Adrenal gland (tissue), 12 donors: ENCODE results near the gene GRB10. TPM values are rescaled to one million over a fixed set of nuclear protein-coding genes. Genes with fewer than 3 reads are reported as not detected.

Experiments
- DNase-seq, 7 donors: peaks; one replicate each; pipeline ENCODE4 v3.0.0-alpha.2; 2019 to 2020
- H3K27ac ChIP-seq, 5 donors: fragments of 200-600 bp; sonication (generic) in 4 of 5; 1 replicate in 3 of 5; 2 replicates in 2 of 5; pipeline versions ENCODE4 v1.5.1 to v1.8.0; 2016 to 2020; ENCODE audit warnings: mild to moderate bottlenecking in 1 of 5
- H3K27me3 ChIP-seq: fragments of 200-600 bp; 2 replicates; pipeline ENCODE4 v1.8.0; 2021
- H3K36me3 ChIP-seq, 2 donors: fragments of 200-600 bp; replicated peaks in 1 of 2; 1 replicate in 1 of 2; 2 replicates in 1 of 2; pipeline versions ENCODE4 v1.5.1 to v1.8.0; 2018 to 2022
- H3K4me1 ChIP-seq, 2 donors: fragments of 200-600 bp; replicated peaks in 1 of 2; 1 replicate in 1 of 2; 2 replicates in 1 of 2; pipeline versions ENCODE4 v1.5.1 to v1.8.0; 2018 to 2021
- H3K4me3 ChIP-seq, 4 donors: fragments of 200-600 bp; sonication (generic) in 3 of 4; one replicate each; pipeline ENCODE4 v1.5.1; 2016 to 2018
- H3K9me3 ChIP-seq, 3 donors: fragments of 200-600 bp; sonication (generic) in 1 of 3; replicated peaks in 1 of 3; 1 replicate in 2 of 3; 2 replicates in 1 of 3; pipeline versions ENCODE4 v1.5.1 to v1.8.0; 2016 to 2021
- POLR2A ChIP-seq, 2 donors: fragments of 450-650 bp; IDR thresholded peaks; one replicate each; pipeline ENCODE4 v1.6.1; 2017; ENCODE audit warnings: antibody characterized with exemption in 2 of 2, mild to moderate bottlenecking in 2 of 2, moderate library complexity in 1 of 2
- WGBS, 4 donors: extraction: QIAGEN DNeasy Blood & Tissue Kit in 2 of 4; methylation state at CpG; one replicate each; pipeline versions ENCODE4 v1.1.5 to v1.1.7; 2013 to 2017; 5-methylcytosine and 5-hydroxymethylcytosine counted together
- intact Hi-C, 2 donors: fragments of 100-400 bp; cut with DNase I; formaldehyde crosslinking; loops; one replicate each; pipeline versions ENCODE4 v1.14.1 to v1.15.0; 2022 to 2023
- polyA plus RNA-seq, 3 donors: library from polyadenylated mRNA; stranded (reverse); fragments of 200-250 nt in 2 of 3; fragments of 350-450 nt in 1 of 3; fragmentation: Illumina TruSeq in 1 of 3; extraction: RNeasy Lipid Tissue Mini Kit (QIAGEN cat#74804) in 1 of 3; gene quantifications; one replicate each; pipeline ENCODE4 v1.2.3, GENCODE V29; 2013 to 2014
- total RNA-seq, 9 donors: library from RNA; depleted of rRNA in 4 of 9; stranded (reverse); fragments of >200 nt in 4 of 9; fragments of 120-200 nt in 1 of 9; fragmentation: NEBNext Ultra II Directional in 1 of 9; extraction: Animal tissue kit (Norgen Biotek cat#: 25700) in 1 of 9; gene quantifications; one replicate each; pipeline versions ENCODE4 v1.1.0 to v1.2.4, GENCODE V29; 2013 to 2023
- TF ChIP-seq, protein P1 (sequence below), 6 experiments: fragments of 450-650 bp in 4 of 6; fragments of 200-600 bp in 2 of 6; sonication (generic) in 1 of 6; IDR thresholded peaks; 1 replicate in 5 of 6; 2 replicates in 1 of 6; pipeline versions ENCODE4 v1.5.1 to v1.8.0; 2016 to 2021; ENCODE audit warnings: antibody characterized with exemption in 6 of 6, mild to moderate bottlenecking in 2 of 6, moderate library complexity in 1 of 6
- donor health status: healthy with polysubstance abuse.
- donor health status: Bipolar disorder and iron deficiency.
- donor health status: DM: yes; HTN: yes; CAD: no.
- donor health status: DM: no; HTN: no; CAD: no.
- donor health status: DM: no; HTN: no; CAD: no.
- donor health status: DM: yes; HTN: yes; CAD: no.

Gene GRB10
- total and polyA plus RNA-seq, 12 donors = 33.5 to 158 (median 67.3) TPM

DNA sequence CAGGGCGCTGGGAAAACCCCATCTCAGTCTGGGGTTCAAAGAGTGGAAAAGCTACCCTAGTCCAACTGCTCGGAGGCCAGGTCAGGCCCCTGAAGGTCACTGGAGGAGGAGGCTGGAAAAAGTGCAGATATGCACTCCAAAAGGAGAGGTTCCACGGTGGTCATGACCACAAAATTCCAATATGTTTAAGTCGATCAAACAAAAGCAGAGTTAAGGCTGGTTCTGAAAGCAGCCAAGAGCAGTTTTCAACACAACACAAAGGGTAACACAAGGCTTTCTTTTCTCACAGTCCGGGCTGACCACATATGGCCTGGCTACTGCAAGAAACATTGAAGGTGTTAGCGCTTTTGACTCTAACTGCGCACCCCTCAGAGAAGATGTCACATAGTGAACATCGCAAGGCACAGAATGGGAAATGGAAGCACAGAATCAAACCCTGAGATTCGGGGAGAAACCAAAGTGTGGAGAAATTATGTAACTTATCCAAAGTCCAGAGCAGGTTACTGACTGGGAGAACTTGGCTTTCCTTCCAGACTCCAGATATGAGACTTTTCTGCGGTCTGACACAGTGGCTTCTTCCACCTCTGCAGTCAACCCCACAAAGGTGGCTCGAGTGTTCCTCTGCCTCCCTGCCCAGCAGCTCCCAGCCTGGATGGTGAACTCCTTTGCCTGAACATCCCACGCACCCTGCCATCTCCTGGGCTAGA lies 1.3 kb upstream of the GRB10 start:
- 80 to 90% (median 86%) methylated on average over 12 of the region's 12 CpGs for WGBS, 4 donors
- peaks cover 0 to 39% of the 10 kb centered on the region in 2 donors for H3K4me1 ChIP-seq
- intact Hi-C loops = loop anchor here in 1 of 2 donors (10.0 kb wide), 1 partner anchor 281 kb away; no protein-coding TSS in a partner anchor

DNA sequence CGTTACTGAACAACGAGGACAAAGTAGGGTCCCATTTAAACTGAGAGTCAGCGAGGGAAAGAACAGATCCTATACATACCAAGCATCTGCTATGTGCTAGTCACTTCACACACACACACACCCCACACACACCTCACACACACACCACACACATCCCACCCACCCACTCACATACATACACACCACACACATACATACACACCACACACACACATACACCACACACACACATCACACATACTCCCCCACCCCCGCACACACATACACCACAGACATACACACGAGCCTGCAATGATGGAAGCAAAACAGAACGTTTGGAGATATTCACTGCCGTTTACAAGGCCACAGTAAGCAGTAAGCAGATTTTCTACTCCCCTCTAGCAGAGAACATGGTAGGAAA lies 607 bp upstream of the GRB10 start:
- peak overlapping the region in 1 of 4 donors; percentile 58 for H3K4me3 ChIP-seq
- 39 to 50% (median 47%) methylated on average over 7 of the region's 7 CpGs for WGBS, 4 donors
- intact Hi-C loops = loop anchor here in 1 of 2 donors (10.0 kb wide), 1 partner anchor 281 kb away; no protein-coding TSS in a partner anchor

More for the DNA sequence above, 1.3 kb upstream of the GRB10 start:
- H3K27ac ChIP-seq = no peak overlapping the region
- TF ChIP-seq, protein P1, sequence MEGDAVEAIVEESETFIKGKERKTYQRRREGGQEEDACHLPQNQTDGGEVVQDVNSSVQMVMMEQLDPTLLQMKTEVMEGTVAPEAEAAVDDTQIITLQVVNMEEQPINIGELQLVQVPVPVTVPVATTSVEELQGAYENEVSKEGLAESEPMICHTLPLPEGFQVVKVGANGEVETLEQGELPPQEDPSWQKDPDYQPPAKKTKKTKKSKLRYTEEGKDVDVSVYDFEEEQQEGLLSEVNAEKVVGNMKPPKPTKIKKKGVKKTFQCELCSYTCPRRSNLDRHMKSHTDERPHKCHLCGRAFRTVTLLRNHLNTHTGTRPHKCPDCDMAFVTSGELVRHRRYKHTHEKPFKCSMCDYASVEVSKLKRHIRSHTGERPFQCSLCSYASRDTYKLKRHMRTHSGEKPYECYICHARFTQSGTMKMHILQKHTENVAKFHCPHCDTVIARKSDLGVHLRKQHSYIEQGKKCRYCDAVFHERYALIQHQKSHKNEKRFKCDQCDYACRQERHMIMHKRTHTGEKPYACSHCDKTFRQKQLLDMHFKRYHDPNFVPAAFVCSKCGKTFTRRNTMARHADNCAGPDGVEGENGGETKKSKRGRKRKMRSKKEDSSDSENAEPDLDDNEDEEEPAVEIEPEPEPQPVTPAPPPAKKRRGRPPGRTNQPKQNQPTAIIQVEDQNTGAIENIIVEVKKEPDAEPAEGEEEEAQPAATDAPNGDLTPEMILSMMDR (IDR thresholded peaks at IDR 0.05) = no peak
- no peak for TF ChIP-seq POLR2A (IDR thresholded peaks at IDR 0.05)
- H3K4me3 ChIP-seq = no peak overlapping the region
- no peaks in the 10 kb centered on the region for H3K27me3 ChIP-seq
- H3K36me3 ChIP-seq = no peaks in the 10 kb centered on the region
- H3K9me3 ChIP-seq = no peaks in the 10 kb centered on the region
- DNase-seq = no peak

DNA sequence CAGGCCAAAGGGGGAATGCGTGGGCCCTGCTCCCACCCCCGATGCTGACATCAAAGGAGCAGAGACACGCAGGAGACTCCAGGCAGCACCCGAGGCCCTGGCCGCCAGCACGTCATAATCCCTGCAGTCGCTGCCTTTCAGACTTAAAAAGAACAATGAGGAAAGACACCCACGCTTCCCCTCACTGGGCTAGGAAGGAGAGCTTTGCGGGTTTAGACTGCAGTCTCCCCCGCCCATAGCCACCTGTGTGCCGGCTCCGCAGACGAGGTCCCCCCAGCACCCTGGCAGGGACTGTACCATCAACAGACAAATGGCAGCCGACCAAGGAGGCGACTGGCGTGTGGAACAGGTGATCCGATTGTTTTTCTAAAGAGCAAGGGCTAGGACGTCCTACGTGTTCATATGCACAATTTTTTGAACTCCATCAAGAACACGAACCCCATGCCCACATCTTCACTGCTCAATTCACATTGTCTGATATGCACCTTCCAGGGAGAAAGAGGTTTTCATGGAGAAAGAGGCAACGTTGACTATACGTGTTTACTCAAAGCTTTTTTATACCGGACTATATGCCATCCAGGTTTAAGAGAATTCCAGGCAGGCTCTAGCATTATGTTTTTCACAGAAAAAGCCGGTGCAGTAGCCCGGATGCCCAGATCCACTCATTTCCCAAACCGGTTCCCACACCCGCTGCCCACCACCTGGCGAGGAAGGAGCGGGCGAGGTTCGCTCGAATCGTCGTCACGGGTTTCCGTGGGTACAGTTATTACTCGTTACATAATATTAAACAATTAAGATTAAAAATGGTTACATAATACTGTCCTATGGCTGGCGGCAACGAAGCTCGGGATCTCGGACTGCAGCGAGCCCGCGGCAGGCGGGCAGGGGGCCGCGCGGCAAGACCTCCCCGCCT lies 1.1 kb downstream of the GRB10 start:
- peak in 2 of 7 donors; percentile 15 to 64 for DNase-seq
- no peaks in the 10 kb centered on the region for H3K9me3 ChIP-seq
- WGBS, 4 donors = 64 to 68% (median 66%) methylated on average over 48 to 49 of the region's 49 CpGs
- peaks cover 0 to 45% of the 10 kb centered on the region in 2 donors for H3K4me1 ChIP-seq
- H3K27me3 ChIP-seq = no peaks in the 10 kb centered on the region
- peak overlapping the region in 1 of 4 donors; percentile 58 for H3K4me3 ChIP-seq
- TF ChIP-seq POLR2A (IDR thresholded peaks at IDR 0.05) = no peak
- TF ChIP-seq, protein P1 (IDR thresholded peaks at IDR 0.05) = no peak
- H3K27ac ChIP-seq = peak overlapping the region in 2 of 5 donors; percentile 3 to 69
- intact Hi-C loops = loop anchor here in 1 of 2 donors (10.0 kb wide), 1 partner anchor 283 kb away; no protein-coding TSS in a partner anchor
- H3K36me3 ChIP-seq = no peaks in the 10 kb centered on the region

More for the DNA sequence above, 607 bp upstream of the GRB10 start:
- DNase-seq = no peak
- no peaks in the 10 kb centered on the region for H3K9me3 ChIP-seq
- peaks cover 0 to 45% of the 10 kb centered on the region in 2 donors for H3K4me1 ChIP-seq
- H3K36me3 ChIP-seq = no peaks in the 10 kb centered on the region
- TF ChIP-seq, protein P1 (IDR thresholded peaks at IDR 0.05) = no peak
- no peak for TF ChIP-seq POLR2A (IDR thresholded peaks at IDR 0.05)
- H3K27ac ChIP-seq = peak overlapping the region in 1 of 5 donors; percentile 69
- no peaks in the 10 kb centered on the region for H3K27me3 ChIP-seq

DNA sequence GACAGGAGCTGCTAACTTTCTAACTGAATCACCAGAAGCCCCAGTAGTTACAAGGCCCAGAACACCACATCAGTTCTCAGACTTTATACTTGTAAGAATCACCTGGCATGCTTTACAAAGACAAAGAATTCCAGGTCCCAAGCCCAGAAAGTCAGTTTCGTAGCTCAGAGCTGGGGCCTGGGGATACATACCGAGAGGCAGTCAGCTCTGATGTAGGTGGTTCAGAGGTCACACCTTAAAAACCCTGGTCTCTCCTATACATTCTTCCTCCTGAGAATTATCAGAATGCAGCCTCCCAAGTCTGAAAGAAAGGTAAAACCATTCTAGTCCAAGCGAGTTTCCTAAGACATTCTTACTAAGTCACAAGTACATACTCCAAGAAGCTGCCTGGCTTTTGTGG lies 2.3 kb downstream of the GRB10 start:
- H3K4me1 ChIP-seq = peaks cover 11 to 46% of the 10 kb centered on the region in 2 donors
- H3K36me3 ChIP-seq = no peaks in the 10 kb centered on the region
- H3K27me3 ChIP-seq = no peaks in the 10 kb centered on the region
- peak overlapping the region in 1 of 5 donors; percentile 69 for H3K27ac ChIP-seq
- no peaks in the 10 kb centered on the region for H3K9me3 ChIP-seq
- no peak overlapping the region for H3K4me3 ChIP-seq
- intact Hi-C loops = loop anchor here in 1 of 2 donors (10.0 kb wide), 1 partner anchor 284 kb away; no protein-coding TSS in a partner anchor
- TF ChIP-seq, protein P1 (IDR thresholded peaks at IDR 0.05) = no peak
- no peak for TF ChIP-seq POLR2A (IDR thresholded peaks at IDR 0.05)
- WGBS, 4 donors = 89 to 93% (median 92%) methylated on average over 3 of the region's 3 CpGs
- DNase-seq = no peak
